Neural crest cell (in vitro differentiated cells): ENCODE measurements around the gene SHMT2. TPM values are rescaled to one million over a fixed set of nuclear protein-coding genes. Genes with fewer than 3 reads are reported as not detected.

Experiments used
- DNase-seq: peaks from one replicate; pipeline ENCODE4 v3.0.0; 2021; ENCODE audit warnings: low read depth, mixed read lengths, low spot score
- H3K27ac Mint-ChIP-seq: one replicate; pipeline ENCODE4 v1.8.0; 2021; ENCODE audit warnings: mild to moderate bottlenecking, mixed read lengths; ENCODE audit not compliant: unreplicated experiment
- H3K27me3 Mint-ChIP-seq: 2 replicates; pipeline ENCODE4 v1.8.0; 2021; ENCODE audit warnings: low read depth, mild to moderate bottlenecking, mixed read lengths
- H3K36me3 Mint-ChIP-seq: 2 replicates; pipeline ENCODE4 v1.8.0; 2021; ENCODE audit warnings: low read depth, mild to moderate bottlenecking, mixed read lengths
- H3K4me1 Mint-ChIP-seq: 2 replicates; pipeline ENCODE4 v1.8.0; 2021; ENCODE audit warnings: mixed read lengths
- H3K4me3 Mint-ChIP-seq: one replicate; pipeline ENCODE4 v1.8.0; 2021; ENCODE audit warnings: mild to moderate bottlenecking, mixed read lengths
- H3K9me3 Mint-ChIP-seq: 2 replicates; pipeline ENCODE4 v1.8.0; 2021; ENCODE audit warnings: mixed read lengths
- CTCF ChIP-seq: fragments of 200-600 bp; sonication (generic); conservative IDR thresholded peaks from 2 replicates; pipeline ENCODE4 v1.5.0; 2021; ENCODE audit warnings: antibody characterized with exemption, mild to moderate bottlenecking
- total RNA-seq: library from RNA; stranded (reverse); gene quantifications from 2 replicates; pipeline ENCODE4 v1.2.1, GENCODE V29; 2021

SHMT2 gene
- total RNA-seq, 1 donor from 2014 or later, result 230 TPM

GRCh38 chr12:57237932-57238853 lies 8.7 kb downstream of the SHMT2 start:
- H3K36me3 Mint-ChIP-seq, result peaks cover 8% of the 10 kb centered on the region
- TF ChIP-seq CTCF, result no peak
- H3K27ac Mint-ChIP-seq, result peak overlapping the region; percentile 68
- H3K9me3 Mint-ChIP-seq, result no peaks in the 10 kb centered on the region
- peaks cover 63% of the 10 kb centered on the region for H3K4me1 Mint-ChIP-seq
- peak overlapping the region; percentile 90 for H3K4me3 Mint-ChIP-seq
- no peak for DNase-seq
- H3K27me3 Mint-ChIP-seq, result peaks cover 76% of the 10 kb centered on the region

GRCh38 chr12:57238854-57239554 lies 9.5 kb downstream of the SHMT2 start:
- H3K9me3 Mint-ChIP-seq, result no peaks in the 10 kb centered on the region
- peaks cover 68% of the 10 kb centered on the region for H3K4me1 Mint-ChIP-seq
- peak overlapping the region; percentile 90 for H3K4me3 Mint-ChIP-seq
- peak; percentile 98 for DNase-seq
- H3K27me3 Mint-ChIP-seq, result peaks cover 83% of the 10 kb centered on the region
- peak; percentile 100 for TF ChIP-seq CTCF
- H3K27ac Mint-ChIP-seq, result peak overlapping the region; percentile 68
- peaks cover 7% of the 10 kb centered on the region for H3K36me3 Mint-ChIP-seq

GRCh38 chr12:57239587-57240065 lies 10.1 kb downstream of the SHMT2 start:
- Mint-ChIP-seq H3K9me3 (no peaks in the 10 kb centered on the region), H3K36me3 (peaks cover under 1% of the 10 kb centered on the region), H3K4me3 (peak overlapping the region; percentile 90), H3K27ac (peak overlapping the region; percentile 22), H3K4me1 (peaks cover 64% of the 10 kb centered on the region), H3K27me3 (peaks cover 83% of the 10 kb centered on the region)
- no peak for DNase-seq
- no peak for TF ChIP-seq CTCF

DNA sequence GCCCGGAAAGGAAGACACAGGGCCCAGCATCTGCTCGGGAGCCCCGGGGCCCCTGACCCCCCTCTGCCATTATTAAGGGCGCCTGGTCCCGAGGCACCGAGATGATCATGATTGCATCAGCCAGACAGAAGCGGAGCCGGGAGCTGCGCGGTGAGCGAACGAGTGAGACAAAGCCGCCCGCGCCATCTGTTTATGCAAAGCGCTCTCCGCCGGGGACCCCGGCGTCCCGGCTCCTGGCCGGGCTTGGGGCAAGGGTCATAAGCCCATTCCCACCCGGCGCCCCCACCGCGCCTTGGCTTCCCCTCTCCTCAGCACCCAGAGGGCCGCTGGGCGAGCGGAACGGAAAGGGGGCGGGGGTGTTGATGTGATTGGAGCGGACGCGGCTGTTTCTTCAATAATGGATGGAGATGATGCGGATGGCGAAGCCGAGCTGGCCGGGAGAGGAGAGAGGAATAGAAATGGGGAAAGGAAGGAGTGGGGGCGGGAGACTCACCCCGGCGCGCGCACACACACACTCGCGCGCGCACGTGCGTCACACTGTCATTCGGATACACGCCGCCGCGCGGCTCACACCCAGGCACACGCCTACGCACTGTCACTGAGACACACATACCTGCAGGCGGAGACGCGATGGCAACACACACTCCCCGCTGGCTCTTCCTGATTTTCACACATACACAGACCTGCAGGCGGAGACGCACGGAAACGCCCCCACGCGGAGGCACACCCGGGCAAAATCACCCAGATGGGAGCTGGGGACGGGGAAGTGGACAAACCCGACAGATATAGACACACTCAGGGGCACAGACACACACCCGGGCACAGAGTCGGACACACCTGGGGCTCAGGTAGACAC lies 10.8 kb downstream of the SHMT2 start:
- H3K27me3 Mint-ChIP-seq, result peaks cover 86% of the 10 kb centered on the region
- H3K4me1 Mint-ChIP-seq, result peaks cover 60% of the 10 kb centered on the region
- no peaks in the 10 kb centered on the region for H3K36me3 Mint-ChIP-seq
- H3K4me3 Mint-ChIP-seq, result peak overlapping the region; percentile 90
- H3K27ac Mint-ChIP-seq, result peak overlapping the region; percentile 27
- TF ChIP-seq CTCF, result peak; percentile 14
- no peaks in the 10 kb centered on the region for H3K9me3 Mint-ChIP-seq
- DNase-seq, result no peak

DNA sequence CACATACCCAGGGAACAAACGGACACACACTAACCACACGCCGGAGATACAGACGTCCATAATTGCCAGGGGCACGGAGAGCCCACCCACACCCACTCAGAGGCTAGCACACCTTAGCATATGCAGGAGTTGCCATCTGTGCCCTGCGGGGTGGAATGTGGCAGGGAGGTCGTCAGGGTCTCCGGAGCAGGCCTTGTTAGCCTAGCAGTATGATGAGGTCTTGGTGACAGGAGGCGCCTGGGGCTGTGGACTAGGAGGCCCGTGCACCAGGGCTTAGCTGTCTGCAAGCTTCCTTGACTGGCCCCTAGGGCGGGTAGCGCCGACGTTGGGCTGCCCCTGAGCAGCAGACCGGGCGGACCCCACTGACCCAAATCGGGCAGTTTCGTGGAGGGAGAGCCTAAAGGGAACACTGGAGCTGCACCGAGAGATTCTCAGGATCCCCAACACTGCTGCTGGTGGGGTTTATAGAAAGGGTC lies 11.5 kb downstream of the SHMT2 start:
- Mint-ChIP-seq H3K36me3 (no peaks in the 10 kb centered on the region), H3K27ac (no peak overlapping the region), H3K27me3 (peaks cover 83% of the 10 kb centered on the region), H3K9me3 (no peaks in the 10 kb centered on the region), H3K4me3 (peak overlapping the region; percentile 90), H3K4me1 (peaks cover 57% of the 10 kb centered on the region)
- TF ChIP-seq CTCF, result no peak
- no peak for DNase-seq
